ENCODE data around the gene GLB1L2.

GRCh38 chr11:134312807-134313206 is 19.0 kb upstream of the GLB1L2 start:
- TF ChIP-seq CTCF (IDR thresholded peaks at IDR 0.05), result no peak
- TF ChIP-seq POLR2AphosphoS5 (IDR thresholded peaks at IDR 0.05), result no peak
- TF ChIP-seq POLR2A (IDR thresholded peaks at IDR 0.05), result no peak

Data from prostate gland (tissue), 2 donors.